Measurements from ENCODE around the gene DLGAP1.

DNA sequence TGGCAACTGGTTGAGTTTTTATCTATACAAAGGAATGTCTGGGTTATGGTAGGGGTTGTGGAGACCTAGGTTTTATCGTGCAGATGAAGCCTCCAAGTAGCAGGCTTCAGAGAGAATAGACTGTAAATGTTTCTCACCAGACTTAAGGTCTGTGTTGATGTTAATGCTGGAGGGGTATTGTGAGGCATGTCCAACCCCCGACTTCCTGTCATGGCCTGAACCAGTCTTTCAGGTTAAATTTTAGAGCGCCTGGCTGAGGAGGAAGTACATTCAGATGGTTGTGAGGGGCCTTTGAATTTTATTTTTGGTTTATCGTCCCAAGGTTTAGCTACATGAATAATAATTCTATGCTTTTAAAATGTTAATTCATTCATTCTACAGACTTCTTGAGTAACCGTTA lies 435.1 kb downstream of the DLGAP1 start:
- TF ChIP-seq, protein P1, sequence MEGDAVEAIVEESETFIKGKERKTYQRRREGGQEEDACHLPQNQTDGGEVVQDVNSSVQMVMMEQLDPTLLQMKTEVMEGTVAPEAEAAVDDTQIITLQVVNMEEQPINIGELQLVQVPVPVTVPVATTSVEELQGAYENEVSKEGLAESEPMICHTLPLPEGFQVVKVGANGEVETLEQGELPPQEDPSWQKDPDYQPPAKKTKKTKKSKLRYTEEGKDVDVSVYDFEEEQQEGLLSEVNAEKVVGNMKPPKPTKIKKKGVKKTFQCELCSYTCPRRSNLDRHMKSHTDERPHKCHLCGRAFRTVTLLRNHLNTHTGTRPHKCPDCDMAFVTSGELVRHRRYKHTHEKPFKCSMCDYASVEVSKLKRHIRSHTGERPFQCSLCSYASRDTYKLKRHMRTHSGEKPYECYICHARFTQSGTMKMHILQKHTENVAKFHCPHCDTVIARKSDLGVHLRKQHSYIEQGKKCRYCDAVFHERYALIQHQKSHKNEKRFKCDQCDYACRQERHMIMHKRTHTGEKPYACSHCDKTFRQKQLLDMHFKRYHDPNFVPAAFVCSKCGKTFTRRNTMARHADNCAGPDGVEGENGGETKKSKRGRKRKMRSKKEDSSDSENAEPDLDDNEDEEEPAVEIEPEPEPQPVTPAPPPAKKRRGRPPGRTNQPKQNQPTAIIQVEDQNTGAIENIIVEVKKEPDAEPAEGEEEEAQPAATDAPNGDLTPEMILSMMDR (IDR thresholded peaks at IDR 0.05), result no peak
- no peak for TF ChIP-seq POLR2A (IDR thresholded peaks at IDR 0.05)
- TF ChIP-seq POLR2AphosphoS5 (IDR thresholded peaks at IDR 0.05), result no peak
